K562 (cell line): ENCODE measurements around the gene ATXN1. TPM values are rescaled to one million over a fixed set of nuclear protein-coding genes. Genes with fewer than 3 reads are reported as not detected.

ENCODE experiments used
- DNMT1 ChIP-seq: fragments of 450-650 bp; IDR thresholded peaks from 2 replicates; pipeline ENCODE4 v1.6.1; 2016; ENCODE audit warnings: antibody characterized with exemption, mild to moderate bottlenecking
- FOXK1 ChIP-seq: sonication (generic); formaldehyde crosslinking; IDR thresholded peaks from 2 replicates; pipeline ENCODE4 v1.8.0; 2022; ENCODE audit warnings: missing genetic modification reagents, mild to moderate bottlenecking, borderline replicate concordance
- GABPB1 ChIP-seq: sonication (generic); formaldehyde crosslinking; IDR thresholded peaks from 2 replicates; pipeline ENCODE4 v1.8.0; 2022; ENCODE audit warnings: mild to moderate bottlenecking, missing genetic modification reagents
- HDGF ChIP-seq: fragments of 450-650 bp; IDR thresholded peaks from 2 replicates; pipeline ENCODE4 v1.6.1; 2016
- KLF13 ChIP-seq: fragments of 450-650 bp; IDR thresholded peaks from 2 replicates; pipeline ENCODE4 v1.6.1; 2016; ENCODE audit warnings: missing genetic modification characterization, low read depth, mild to moderate bottlenecking, missing compliant biosample characterization, moderate library complexity, borderline replicate concordance
- MITF ChIP-seq: IDR thresholded peaks from 2 replicates; pipeline ENCODE4 v1.6.1; 2014; ENCODE audit warnings: antibody characterized with exemption
- NFRKB ChIP-seq: fragments of 450-650 bp; IDR thresholded peaks from 2 replicates; pipeline ENCODE4 v1.6.1; 2016; ENCODE audit warnings: low read depth
- PCBP2 ChIP-seq: fragments of 200-400 bp; formaldehyde crosslinking; IDR thresholded peaks from 2 replicates; pipeline ENCODE4 v1.6.1; 2018; ENCODE audit warnings: low read length, low read depth, mild to moderate bottlenecking, moderate library complexity; ENCODE audit not compliant: poor library complexity, severe bottlenecking
- PHTF2 ChIP-seq: fragments of 250-450 bp; sonication (Bioruptor Pico); IDR thresholded peaks from 2 replicates; pipeline ENCODE4 v1.5.0; 2021; ENCODE audit warnings: mild to moderate bottlenecking
- PTBP1 ChIP-seq: fragments of 200-400 bp; formaldehyde crosslinking; IDR thresholded peaks from 2 replicates; pipeline ENCODE4 v1.6.1; 2017; ENCODE audit warnings: low read depth, low read length
- RBBP5 ChIP-seq: fragments of 200-600 bp; sonication (generic); IDR thresholded peaks from 2 replicates; pipeline ENCODE4 v1.6.1; 2012; ENCODE audit warnings: borderline replicate concordance, mild to moderate bottlenecking, low read length, control low read depth, inconsistent platforms; ENCODE audit not compliant: insufficient read depth, poor library complexity, severe bottlenecking
- RBM14 ChIP-seq: fragments of 200-400 bp; formaldehyde crosslinking; IDR thresholded peaks from 2 replicates; pipeline ENCODE4 v1.6.1; 2018; ENCODE audit warnings: low read depth, mild to moderate bottlenecking, low read length, moderate library complexity, borderline replicate concordance; ENCODE audit not compliant: insufficient read depth
- RBM22 ChIP-seq: fragments of 200-400 bp; formaldehyde crosslinking; IDR thresholded peaks from 2 replicates; pipeline ENCODE4 v1.6.1; 2018; ENCODE audit warnings: low read length, low read depth; ENCODE audit not compliant: poor library complexity, severe bottlenecking
- SUPT5H ChIP-seq: fragments of 450-650 bp; IDR thresholded peaks from 2 replicates; pipeline ENCODE4 v1.6.1; 2016
- TEAD4 ChIP-seq, 2 experiments: sonication (generic) in 1 of 2; formaldehyde crosslinking in 1 of 2; IDR thresholded peaks; 2 replicates each; pipeline versions ENCODE4 v1.6.1 to v1.8.0; 2012 to 2022; ENCODE audit warnings: borderline replicate concordance in 1 of 2, inconsistent platforms in 1 of 2, low read length in 1 of 2, mild to moderate bottlenecking in 1 of 2, missing genetic modification reagents in 1 of 2
- THRAP3 ChIP-seq: fragments of 450-650 bp; IDR thresholded peaks from 2 replicates; pipeline ENCODE4 v1.6.1; 2016; ENCODE audit warnings: mild to moderate bottlenecking, inconsistent platforms, borderline replicate concordance
- ZFP30 ChIP-seq: fragments of 250-450 bp; sonication (Bioruptor Pico); IDR thresholded peaks from 2 replicates; pipeline ENCODE4 v1.8.0; 2022; ENCODE audit warnings: moderate library complexity, mild to moderate bottlenecking, inconsistent platforms, borderline replicate concordance
- ZFX ChIP-seq: sonication (generic); formaldehyde crosslinking; IDR thresholded peaks from 2 replicates; pipeline ENCODE4 v1.8.0; 2022; ENCODE audit warnings: mild to moderate bottlenecking, missing genetic modification reagents, moderate library complexity
- ZNF165 ChIP-seq: fragments of 250-450 bp; sonication (Bioruptor Pico); IDR thresholded peaks from 2 replicates; pipeline ENCODE4 v1.4.0; 2020; ENCODE audit warnings: borderline replicate concordance
- ZZZ3 ChIP-seq: fragments of 450-650 bp; IDR thresholded peaks from 2 replicates; pipeline ENCODE4 v1.6.1; 2016; ENCODE audit warnings: antibody characterized with exemption, mild to moderate bottlenecking, moderate library complexity
- polyA plus RNA-seq, 8 experiments: library from polyadenylated mRNA; depleted of rRNA in 4 of 8; stranded (reverse) in 5 of 8; unstranded in 3 of 8; fragments of >200 nt; fragmentation: Nextera tagmentation in 2 of 8; fragmentation: Illumina TruSeq in 1 of 8; extraction: Ambion mirVana in 2 of 8; extraction: Trizol in 1 of 8; gene quantifications; 2 replicates each; pipeline versions ENCODE4 v1.2.1 to v1.2.3, GENCODE V29; 2011 to 2014; ENCODE audit warnings: inconsistent platforms in 1 of 8, missing spikeins in 1 of 8
- total RNA-seq, 7 experiments: library from RNA; depleted of rRNA in 6 of 7; stranded (reverse); fragments of >200 nt in 6 of 7; fragmentation: Illumina TruSeq in 2 of 7; extraction: Trizol in 2 of 7; gene quantifications; 2 replicates each; pipeline versions ENCODE4 v1.2.1 to v1.2.3, GENCODE V29; 2011 to 2021; ENCODE audit warnings: low replicate concordance in 1 of 7
- TF ChIP-seq, protein P1 (sequence below), 2 experiments: fragments of 450-650 bp; IDR thresholded peaks; 2 replicates each; pipeline ENCODE4 v1.6.1; 2018; ENCODE audit warnings: mild to moderate bottlenecking in 2 of 2, low read depth in 1 of 2; ENCODE audit not compliant: partially characterized antibody in 2 of 2
- TF ChIP-seq, protein P2 (sequence below), 2 experiments: fragments of 250-450 bp in 1 of 2; fragments of 450-650 bp in 1 of 2; sonication (Bioruptor Pico) in 1 of 2; IDR thresholded peaks; 2 replicates each; pipeline versions ENCODE4 v1.6.1 to v1.8.0; 2016 to 2021; ENCODE audit warnings: mild to moderate bottlenecking in 2 of 2, moderate library complexity in 2 of 2, missing compliant biosample characterization in 1 of 2, missing genetic modification characterization in 1 of 2

The ATXN1 gene
- total and polyA plus RNA-seq, 9 of the 15 experiments (the other 6 are each of a cell fraction or from before 2014, with no cell fraction given), result under 0.01 to 1.2 (median 0.58) TPM

DNA sequence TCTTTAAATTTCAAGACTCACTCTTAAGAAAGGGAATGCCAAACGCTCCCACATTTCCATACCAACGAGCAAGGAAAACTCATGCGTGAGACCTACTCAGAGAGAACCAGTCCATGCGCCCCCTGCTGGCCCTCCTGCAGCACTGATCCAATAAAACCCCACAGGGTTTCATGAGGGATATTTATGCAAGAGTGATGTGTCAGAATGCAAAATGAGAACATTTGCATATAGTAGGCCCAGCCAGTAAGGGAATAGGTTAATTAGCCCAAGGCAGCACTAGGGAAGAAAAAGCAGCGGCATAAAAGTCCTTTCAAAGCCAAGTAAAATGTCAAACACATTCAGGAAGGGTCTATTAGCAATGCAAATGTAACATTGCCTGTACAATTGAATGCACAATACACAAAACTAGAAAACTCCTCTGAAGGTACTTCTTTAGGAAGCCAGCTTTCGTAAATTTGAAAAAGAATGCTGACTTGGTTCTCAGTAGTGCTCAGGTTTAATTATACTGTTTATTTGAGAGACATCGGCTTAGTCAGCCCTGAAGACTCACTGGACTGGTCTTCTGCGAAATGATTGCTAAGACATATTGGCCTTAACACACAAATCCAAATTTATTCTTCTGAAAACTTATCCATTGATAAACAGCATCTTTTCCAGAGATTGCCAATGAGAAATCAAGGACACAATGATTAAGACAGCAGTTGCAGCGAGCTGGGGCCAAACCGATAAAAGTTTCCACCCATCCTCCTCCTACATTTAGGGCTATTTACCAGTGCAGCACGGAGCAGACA is 429.7 kb downstream of the ATXN1 start (continued):
- TF ChIP-seq, protein P1, sequence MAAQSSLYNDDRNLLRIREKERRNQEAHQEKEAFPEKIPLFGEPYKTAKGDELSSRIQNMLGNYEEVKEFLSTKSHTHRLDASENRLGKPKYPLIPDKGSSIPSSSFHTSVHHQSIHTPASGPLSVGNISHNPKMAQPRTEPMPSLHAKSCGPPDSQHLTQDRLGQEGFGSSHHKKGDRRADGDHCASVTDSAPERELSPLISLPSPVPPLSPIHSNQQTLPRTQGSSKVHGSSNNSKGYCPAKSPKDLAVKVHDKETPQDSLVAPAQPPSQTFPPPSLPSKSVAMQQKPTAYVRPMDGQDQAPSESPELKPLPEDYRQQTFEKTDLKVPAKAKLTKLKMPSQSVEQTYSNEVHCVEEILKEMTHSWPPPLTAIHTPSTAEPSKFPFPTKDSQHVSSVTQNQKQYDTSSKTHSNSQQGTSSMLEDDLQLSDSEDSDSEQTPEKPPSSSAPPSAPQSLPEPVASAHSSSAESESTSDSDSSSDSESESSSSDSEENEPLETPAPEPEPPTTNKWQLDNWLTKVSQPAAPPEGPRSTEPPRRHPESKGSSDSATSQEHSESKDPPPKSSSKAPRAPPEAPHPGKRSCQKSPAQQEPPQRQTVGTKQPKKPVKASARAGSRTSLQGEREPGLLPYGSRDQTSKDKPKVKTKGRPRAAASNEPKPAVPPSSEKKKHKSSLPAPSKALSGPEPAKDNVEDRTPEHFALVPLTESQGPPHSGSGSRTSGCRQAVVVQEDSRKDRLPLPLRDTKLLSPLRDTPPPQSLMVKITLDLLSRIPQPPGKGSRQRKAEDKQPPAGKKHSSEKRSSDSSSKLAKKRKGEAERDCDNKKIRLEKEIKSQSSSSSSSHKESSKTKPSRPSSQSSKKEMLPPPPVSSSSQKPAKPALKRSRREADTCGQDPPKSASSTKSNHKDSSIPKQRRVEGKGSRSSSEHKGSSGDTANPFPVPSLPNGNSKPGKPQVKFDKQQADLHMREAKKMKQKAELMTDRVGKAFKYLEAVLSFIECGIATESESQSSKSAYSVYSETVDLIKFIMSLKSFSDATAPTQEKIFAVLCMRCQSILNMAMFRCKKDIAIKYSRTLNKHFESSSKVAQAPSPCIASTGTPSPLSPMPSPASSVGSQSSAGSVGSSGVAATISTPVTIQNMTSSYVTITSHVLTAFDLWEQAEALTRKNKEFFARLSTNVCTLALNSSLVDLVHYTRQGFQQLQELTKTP (IDR thresholded peaks at IDR 0.05; ENCODE audit: low read depth in 1 of 2, partially characterized antibody in 2 of 2), result no peak
- TF ChIP-seq RBBP5 (no peak), ZFP30 (CRISPR knock-in tag) (no peak), RBM22 (no peak), PCBP2 (no peak), PHTF2 (CRISPR knock-in tag) (no peak), TEAD4 (IDR thresholded peaks at IDR 0.05; ENCODE audit: low read length) (no peak), TEAD4 (CRISPR knock-in tag; IDR thresholded peaks at IDR 0.05; ENCODE audit: borderline replicate concordance) (no peak), SUPT5H (no peak), PTBP1 (no peak), DNMT1 (no peak), GABPB1 (peak; percentile 42; the same call in 1 of the 2 replicates), NFRKB (no peak), ZFX (CRISPR knock-in tag) (no peak), KLF13 (tag) (no peak), ZZZ3 (no peak), MITF (no peak), ZNF165 (CRISPR knock-in tag) (no peak), HDGF (no peak), THRAP3 (no peak), FOXK1 (CRISPR knock-in tag) (no peak), RBM14 (no peak)
- TF ChIP-seq, protein P2, sequence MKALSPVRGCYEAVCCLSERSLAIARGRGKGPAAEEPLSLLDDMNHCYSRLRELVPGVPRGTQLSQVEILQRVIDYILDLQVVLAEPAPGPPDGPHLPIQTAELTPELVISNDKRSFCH (CRISPR knock-in tag; IDR thresholded peaks at IDR 0.05), result no peak
- TF ChIP-seq, protein P2 (tag; IDR thresholded peaks at IDR 0.05), result no peak
